K562 (cell line): Measurements from ENCODE around the gene LY6G5B. TPM values are rescaled to one million over a fixed set of nuclear protein-coding genes. Genes with fewer than 3 reads are reported as not detected.
A peak's percentile ranks its signal among the peaks of the same experiment; 100 is the strongest.

Experiments
- ARID1B ChIP-seq: fragments of 450-650 bp; IDR thresholded peaks from 2 replicates; pipeline ENCODE4 v1.6.1; 2016; ENCODE audit warnings: antibody characterized with exemption, mild to moderate bottlenecking, inconsistent platforms
- ATF1 ChIP-seq, 2 experiments: fragments of 450-650 bp in 1 of 2; IDR thresholded peaks; 2 replicates each; pipeline ENCODE4 v1.6.1; 2016; ENCODE audit warnings: missing compliant biosample characterization in 1 of 2, missing genetic modification characterization in 1 of 2
- CBX3 ChIP-seq, 2 experiments: IDR thresholded peaks; 1 replicate in 1 of 2; 2 replicates in 1 of 2; pipeline ENCODE4 v1.6.1; 2012; ENCODE audit warnings: inconsistent platforms in 2 of 2, low read length in 2 of 2, borderline replicate concordance in 1 of 2, control low read depth in 1 of 2
- CREB1 ChIP-seq, 2 experiments: sonication (generic) in 1 of 2; formaldehyde crosslinking in 1 of 2; IDR thresholded peaks; 2 replicates each; pipeline versions ENCODE4 v1.6.1 to v1.8.0; 2012 to 2022; ENCODE audit warnings: inconsistent platforms in 1 of 2, mild to moderate bottlenecking in 1 of 2, missing genetic modification reagents in 1 of 2, moderate library complexity in 1 of 2
- FOXP4 ChIP-seq: sonication (generic); formaldehyde crosslinking; IDR thresholded peaks from 2 replicates; pipeline ENCODE4 v1.8.0; 2022; ENCODE audit warnings: mild to moderate bottlenecking, missing genetic modification reagents, borderline replicate concordance
- HDAC1 ChIP-seq, 2 experiments: fragments of 450-650 bp; IDR thresholded peaks; 2 replicates each; pipeline ENCODE4 v1.6.1; 2016 to 2017; ENCODE audit warnings: inconsistent platforms in 1 of 2, mild to moderate bottlenecking in 1 of 2, moderate library complexity in 1 of 2
- ID3 ChIP-seq, 2 experiments: fragments of 250-450 bp in 1 of 2; fragments of 450-650 bp in 1 of 2; sonication (Bioruptor Pico) in 1 of 2; IDR thresholded peaks; 2 replicates each; pipeline versions ENCODE4 v1.6.1 to v1.8.0; 2016 to 2021; ENCODE audit warnings: mild to moderate bottlenecking in 2 of 2, moderate library complexity in 2 of 2, missing compliant biosample characterization in 1 of 2, missing genetic modification characterization in 1 of 2
- LEF1 ChIP-seq: fragments of 450-650 bp; IDR thresholded peaks from 2 replicates; pipeline ENCODE4 v1.6.1; 2016; ENCODE audit warnings: mild to moderate bottlenecking
- PHF21A ChIP-seq: fragments of 450-650 bp; IDR thresholded peaks from 2 replicates; pipeline ENCODE4 v1.6.1; 2017; ENCODE audit warnings: low read depth, borderline replicate concordance
- RBM17 ChIP-seq: fragments of 200-400 bp; formaldehyde crosslinking; IDR thresholded peaks from 2 replicates; pipeline ENCODE4 v1.6.1; 2017; ENCODE audit warnings: low read depth, mild to moderate bottlenecking, low read length, borderline replicate concordance
- RBM34 ChIP-seq: fragments of 200-400 bp; formaldehyde crosslinking; IDR thresholded peaks from 2 replicates; pipeline ENCODE4 v1.6.1; 2018; ENCODE audit warnings: low read length, borderline replicate concordance; ENCODE audit not compliant: insufficient read depth
- RCOR1 ChIP-seq, 2 experiments: IDR thresholded peaks; 2 replicates each; pipeline ENCODE4 v1.6.1; 2012; ENCODE audit warnings: low read depth in 2 of 2, low read length in 2 of 2, borderline replicate concordance in 1 of 2, improper control_type of control experiment in 1 of 2
- ZBTB40 ChIP-seq, 2 experiments: fragments of 450-650 bp in 1 of 2; sonication (generic) in 1 of 2; formaldehyde crosslinking in 1 of 2; IDR thresholded peaks; 2 replicates each; pipeline versions ENCODE4 v1.7.1 to v1.9.0; 2016 to 2022; ENCODE audit warnings: inconsistent platforms in 1 of 2, mild to moderate bottlenecking in 1 of 2, missing genetic modification reagents in 1 of 2
- ZNF561 ChIP-seq: fragments of 450-650 bp; formaldehyde crosslinking; conservative IDR thresholded peaks from 2 replicates; pipeline ENCODE4 v1.4.0; 2020; ENCODE audit warnings: mild to moderate bottlenecking, moderate library complexity
- ZNF830 ChIP-seq: fragments of 250-450 bp; sonication (Bioruptor Pico); IDR thresholded peaks from 2 replicates; pipeline ENCODE4 v1.5.0; 2021; ENCODE audit warnings: mild to moderate bottlenecking
- polyA plus RNA-seq, 8 experiments: library from polyadenylated mRNA; depleted of rRNA in 4 of 8; stranded (reverse) in 5 of 8; unstranded in 3 of 8; fragments of >200 nt; fragmentation: Nextera tagmentation in 2 of 8; fragmentation: Illumina TruSeq in 1 of 8; extraction: Ambion mirVana in 2 of 8; extraction: Trizol in 1 of 8; gene quantifications; 2 replicates each; pipeline versions ENCODE4 v1.2.1 to v1.2.3, GENCODE V29; 2011 to 2014; ENCODE audit warnings: inconsistent platforms in 1 of 8, missing spikeins in 1 of 8
- total RNA-seq, 7 experiments: library from RNA; depleted of rRNA in 6 of 7; stranded (reverse); fragments of >200 nt in 6 of 7; fragmentation: Illumina TruSeq in 2 of 7; extraction: Trizol in 2 of 7; gene quantifications; 2 replicates each; pipeline versions ENCODE4 v1.2.1 to v1.2.3, GENCODE V29; 2011 to 2021; ENCODE audit warnings: low replicate concordance in 1 of 7

LY6G5B gene
- total and polyA plus RNA-seq, 9 of the 15 experiments (the other 6 are each of a cell fraction or from before 2014, with no cell fraction given), result 6.0 to 27.0 (median 7.5) TPM

GRCh38 chr6:31686483-31686882, 16.7 kb downstream of the LY6G5B start (continued):
- TF ChIP-seq ID3 (CRISPR knock-in tag; IDR thresholded peaks at IDR 0.05), result no peak
- no peak for TF ChIP-seq ID3 (tag; IDR thresholded peaks at IDR 0.05)
- no peak for TF ChIP-seq ZBTB40 (IDR thresholded peaks at IDR 0.05)
- no peak for TF ChIP-seq ZBTB40 (CRISPR knock-in tag; IDR thresholded peaks at IDR 0.05)
- no peak for TF ChIP-seq RBM17
- TF ChIP-seq RBM34, result no peak
- peak; percentile 32; the same call in 1 of the 2 replicates for TF ChIP-seq PHF21A
- peak in 1 of 2 experiments; percentile 44; a peak in 2 of 4 replicates for TF ChIP-seq HDAC1 (IDR thresholded peaks at IDR 0.05)
- TF ChIP-seq ARID1B, result peak; percentile 91
- TF ChIP-seq LEF1, result no peak
- TF ChIP-seq FOXP4 (CRISPR knock-in tag), result no peak
- no peak for TF ChIP-seq CBX3 (IDR thresholded peaks at IDR 0.05; ENCODE audit: borderline replicate concordance in 1 of 2, low read length in 2 of 2)
- TF ChIP-seq ATF1 (CRISPR knock-in tag; IDR thresholded peaks at IDR 0.05), result no peak
- TF ChIP-seq ATF1 (tag; IDR thresholded peaks at IDR 0.05), result no peak
- no peak for TF ChIP-seq ZNF561 (CRISPR knock-in tag)
- TF ChIP-seq CREB1 (IDR thresholded peaks at IDR 0.05), result no peak
- TF ChIP-seq CREB1 (CRISPR knock-in tag; IDR thresholded peaks at IDR 0.05), result no peak
- TF ChIP-seq RCOR1 (IDR thresholded peaks at IDR 0.05; ENCODE audit: borderline replicate concordance in 1 of 2, low read depth in 2 of 2, low read length in 2 of 2), result peak in 1 of 2 experiments; percentile 64; a peak in 2 of 4 replicates
- no peak for TF ChIP-seq ZNF830 (CRISPR knock-in tag)
